CD4-positive, alpha-beta T cell treated with Interferon gamma for 1 hour (primary cell): ENCODE results near the gene IFT122.

Experiments
- DNase-seq: peaks from one replicate; pipeline ENCODE4 v3.0.0-alpha.2; 2020

The IFT122 gene

GRCh38 chr3:129415378-129415777 is 24.6 kb upstream of the IFT122 start:
- DNase-seq: no peak

- DNase-seq: no peak
These were observed 24.2 kb upstream of the IFT122 start for GRCh38 chr3:129415830-129416229.

GRCh38 chr3:129416415-129416814 is 23.6 kb upstream of the IFT122 start:
- no peak for DNase-seq

GRCh38 chr3:129417326-129417725 is 22.7 kb upstream of the IFT122 start:
- DNase-seq: no peak

- DNase-seq: no peak
These were observed 21.7 kb upstream of the IFT122 start for GRCh38 chr3:129418041-129418973.

GRCh38 chr3:129419476-129419875 is 20.5 kb upstream of the IFT122 start:
- no peak for DNase-seq

- no peak for DNase-seq
These were observed 18.7 kb upstream of the IFT122 start for GRCh38 chr3:129421236-129421883.

GRCh38 chr3:129421988-129422745 is 17.9 kb upstream of the IFT122 start:
- no peak for DNase-seq

GRCh38 chr3:129422897-129423296 is 17.1 kb upstream of the IFT122 start:
- no peak for DNase-seq

GRCh38 chr3:129424185-129424841 is 15.7 kb upstream of the IFT122 start:
- peak; percentile 36 for DNase-seq

- DNase-seq: no peak
These were observed 14.8 kb upstream of the IFT122 start for GRCh38 chr3:129425213-129425612.

- no peak for DNase-seq
These were observed 14.4 kb upstream of the IFT122 start for GRCh38 chr3:129425619-129426018.

- DNase-seq: no peak
These were observed 12.0 kb upstream of the IFT122 start for GRCh38 chr3:129428007-129428375.

- peak; percentile 89 for DNase-seq
These were observed 11.5 kb upstream of the IFT122 start, which contains the start of gene EFCAB12 for GRCh38 chr3:129428376-129429079. EFCAB12 (minus strand) TSS chr3:129428636; CDS start chr3:129428488, 148 bp downstream.

- DNase-seq: no peak
These were observed 11.0 kb upstream of the IFT122 start for GRCh38 chr3:129429080-129429451.

GRCh38 chr3:129429602-129430001 is 10.4 kb upstream of the IFT122 start:
- no peak for DNase-seq

GRCh38 chr3:129432036-129432435 is 8.0 kb upstream of the IFT122 start:
- no peak for DNase-seq

- no peak for DNase-seq
These were observed 7.4 kb upstream of the IFT122 start for GRCh38 chr3:129432671-129433070.

GRCh38 chr3:129433565-129433964 is 6.5 kb upstream of the IFT122 start:
- no peak for DNase-seq

- DNase-seq: no peak
These were observed 5.9 kb upstream of the IFT122 start for GRCh38 chr3:129434140-129434539.

- DNase-seq: no peak
These were observed 4.7 kb upstream of the IFT122 start for GRCh38 chr3:129435367-129435766.

- DNase-seq: peak; percentile 45
These were observed 703 bp upstream of the IFT122 start for GRCh38 chr3:129439226-129439816.
